GM19395 (cell line): Measurements from ENCODE around the gene FGF21.
"Not testable (repeated sequence)": the region's sequence is repeated elsewhere in the genome, so short reads cannot be mapped to it uniquely, and the experiment has no call there.

Experiments
- ATAC-seq: cut with Tn5 transposase; IDR thresholded peaks from one replicate; pipeline ENCODE4 v1.9.1; 2021; ENCODE audit warnings: mild to moderate bottlenecking, moderate library complexity; ENCODE audit not compliant: unreplicated experiment

FGF21 gene

GRCh38 chr19:48751845-48752495 is 3.4 kb upstream of the FGF21 start:
- ATAC-seq = no peak

DNA sequence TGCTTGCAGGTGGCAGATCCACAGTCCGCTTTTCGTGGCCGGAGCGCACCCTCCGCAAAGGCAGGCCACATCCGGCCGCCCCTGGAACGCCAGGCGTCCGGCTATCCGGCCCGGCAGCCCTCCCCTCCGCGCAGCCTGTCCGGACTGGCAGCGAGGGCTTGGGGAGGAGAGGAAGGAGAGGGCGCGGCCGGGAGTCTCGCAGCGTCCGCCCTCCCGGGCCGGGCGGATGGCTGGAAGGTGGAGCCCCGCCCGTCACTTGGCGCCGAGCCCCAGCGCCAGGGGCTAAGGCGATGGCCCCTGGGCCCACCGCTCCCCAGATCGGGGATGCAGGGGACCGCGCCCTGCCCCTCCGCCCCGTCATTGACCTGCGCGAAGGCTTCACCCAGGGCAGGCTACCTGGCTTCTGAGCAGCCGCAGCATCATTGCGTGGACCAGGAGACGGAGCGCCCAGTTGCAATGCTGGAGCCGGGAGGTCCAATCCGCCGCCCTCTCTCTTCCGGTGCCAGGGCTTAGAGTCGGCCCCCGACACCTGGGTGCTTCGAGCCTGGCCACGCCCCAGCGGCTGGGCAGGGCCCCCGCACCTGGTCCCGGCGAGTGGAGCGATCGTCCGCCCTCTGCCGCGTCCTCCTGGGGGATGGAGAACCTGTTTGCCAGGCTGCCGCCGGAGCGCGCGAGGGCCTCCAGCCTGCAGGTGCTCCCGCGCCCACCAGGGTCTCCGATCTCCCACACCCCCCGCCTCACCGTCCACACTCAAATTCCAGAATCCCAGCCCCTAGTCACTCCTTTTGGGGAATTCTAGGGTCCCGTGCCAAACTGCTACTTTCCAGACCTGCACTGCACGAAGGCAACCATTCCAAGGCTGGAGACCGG is 2.6 kb upstream of the FGF21 start, which contains the start of gene FUT1:
Gene FUT1, minus strand, starts transcription at position 146 of the 870 bp plus-strand sequence. CDS start 1,360 bp downstream, outside the sequence.
- no peak for ATAC-seq

DNA sequence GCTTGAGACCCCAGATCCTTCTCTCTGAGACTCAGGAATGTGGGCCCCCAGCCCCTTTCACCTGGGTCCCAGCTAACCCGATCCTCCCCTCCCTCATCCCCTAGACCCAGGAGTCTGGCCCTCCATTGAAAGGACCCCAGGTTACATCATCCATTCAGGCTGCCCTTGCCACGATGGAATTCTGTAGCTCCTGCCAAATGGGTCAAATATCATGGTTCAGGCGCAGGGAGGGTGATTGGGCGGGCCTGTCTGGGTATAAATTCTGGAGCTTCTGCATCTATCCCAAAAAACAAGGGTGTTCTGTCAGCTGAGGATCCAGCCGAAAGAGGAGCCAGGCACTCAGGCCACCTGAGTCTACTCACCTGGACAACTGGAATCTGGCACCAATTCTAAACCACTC is 463 bp downstream of the FGF21 start:
- no peak for ATAC-seq

GRCh38 chr19:48756212-48756611 is 888 bp downstream of the FGF21 start:
- no peak for ATAC-seq

GRCh38 chr19:48756686-48757085 is 1.4 kb downstream of the FGF21 start:
- no peak for ATAC-seq

- no peak for ATAC-seq
These were observed 1.9 kb downstream of the FGF21 start for GRCh38 chr19:48757089-48757675.

- ATAC-seq = no peak
These were observed 2.4 kb downstream of the FGF21 start for GRCh38 chr19:48757741-48758144.

GRCh38 chr19:48760504-48761205 is 5.3 kb downstream of the FGF21 start:
- ATAC-seq = no peak

DNA sequence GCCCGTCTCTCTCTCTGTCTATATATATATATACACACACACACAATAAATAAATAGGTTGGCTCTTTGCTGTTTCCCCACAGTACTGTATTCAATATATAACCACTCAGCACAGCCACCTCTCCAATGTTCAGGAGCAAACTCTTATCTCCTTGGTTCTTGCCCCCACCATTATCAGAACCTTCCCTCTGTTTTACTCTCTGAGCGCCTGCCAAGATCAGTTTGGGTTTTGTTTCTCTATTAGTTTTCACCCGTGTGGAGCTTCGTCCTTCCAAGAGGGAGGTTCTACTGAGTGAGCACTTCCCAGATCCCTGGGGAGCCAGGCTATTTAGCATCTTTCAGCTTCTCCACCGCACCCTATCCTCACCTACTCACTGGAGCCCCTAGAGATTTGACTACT is 10.5 kb downstream of the FGF21 start:
- ATAC-seq = not testable (repeated sequence)

GRCh38 chr19:48768171-48768753 is 12.9 kb downstream of the FGF21 start:
- ATAC-seq = not testable (repeated sequence)

DNA sequence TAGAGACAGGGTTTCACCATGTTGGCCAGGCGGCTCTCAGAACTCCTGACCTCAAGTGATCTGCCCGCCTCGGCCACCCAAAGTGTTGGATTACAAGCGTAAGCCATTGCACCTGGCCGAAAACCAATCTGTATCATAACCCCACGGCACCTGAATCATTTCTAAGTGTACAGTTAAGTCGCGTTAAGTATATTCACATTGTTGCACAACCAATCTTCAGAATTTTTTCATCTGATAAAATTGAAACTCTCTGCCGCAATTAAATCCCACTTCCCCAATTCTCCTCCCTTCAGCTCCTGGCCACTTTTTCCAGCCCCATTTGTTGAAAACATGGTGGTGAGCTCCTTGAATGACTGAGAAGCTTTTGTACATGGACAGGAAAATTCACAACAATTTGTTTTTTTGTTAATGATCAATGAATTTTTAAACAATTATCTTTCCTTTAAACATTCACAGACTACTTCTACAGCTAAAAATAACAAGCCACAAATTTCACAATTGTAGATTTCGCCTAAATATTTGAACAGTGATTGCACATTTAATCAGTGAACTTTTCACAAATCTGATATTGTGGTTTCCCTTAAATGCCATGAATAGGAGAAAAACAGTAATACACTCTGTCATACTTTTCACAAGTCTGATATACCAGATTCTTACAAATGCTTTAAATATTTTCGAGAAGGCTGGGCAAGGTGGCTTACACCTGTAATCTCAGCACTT is 13.8 kb downstream of the FGF21 start:
- no peak for ATAC-seq

- ATAC-seq = no peak
These were observed 14.9 kb downstream of the FGF21 start for GRCh38 chr19:48770266-48770665.

DNA sequence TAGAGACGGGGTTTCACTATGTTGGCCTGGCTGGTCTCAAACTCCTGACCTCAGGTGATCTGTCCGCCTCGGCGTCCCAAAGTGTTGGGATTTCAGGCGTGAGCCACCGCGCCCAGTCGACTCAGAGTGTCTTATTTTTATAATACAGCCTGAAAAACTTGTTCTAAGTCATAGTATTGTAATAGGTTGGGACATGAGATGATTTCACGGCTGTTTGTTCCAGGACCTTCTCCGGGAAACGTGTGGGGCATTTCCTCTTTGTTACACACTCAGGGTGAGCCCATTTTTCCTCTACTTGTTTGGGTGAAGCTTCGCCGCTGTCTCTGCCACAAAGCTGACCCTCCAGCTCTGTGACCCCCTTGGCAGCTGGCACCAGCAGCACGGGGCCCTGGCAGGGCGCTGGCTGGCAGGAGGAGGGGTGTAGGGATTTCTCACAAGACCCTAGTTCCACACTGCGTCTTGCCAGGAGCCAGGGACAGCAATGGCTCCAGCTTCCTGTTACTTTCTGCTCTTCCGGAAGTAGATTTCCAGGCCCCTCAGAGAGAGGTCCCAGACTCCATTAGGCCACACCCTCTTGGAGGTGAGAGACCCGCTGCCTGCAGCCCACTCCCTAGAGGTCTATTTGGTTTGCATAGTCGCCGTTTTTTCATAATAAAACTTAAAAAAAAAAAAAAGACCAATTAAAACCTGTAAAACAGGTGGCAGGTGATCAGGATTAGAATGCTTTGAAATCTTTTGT is 15.6 kb downstream of the FGF21 start:
- no peak for ATAC-seq

DNA sequence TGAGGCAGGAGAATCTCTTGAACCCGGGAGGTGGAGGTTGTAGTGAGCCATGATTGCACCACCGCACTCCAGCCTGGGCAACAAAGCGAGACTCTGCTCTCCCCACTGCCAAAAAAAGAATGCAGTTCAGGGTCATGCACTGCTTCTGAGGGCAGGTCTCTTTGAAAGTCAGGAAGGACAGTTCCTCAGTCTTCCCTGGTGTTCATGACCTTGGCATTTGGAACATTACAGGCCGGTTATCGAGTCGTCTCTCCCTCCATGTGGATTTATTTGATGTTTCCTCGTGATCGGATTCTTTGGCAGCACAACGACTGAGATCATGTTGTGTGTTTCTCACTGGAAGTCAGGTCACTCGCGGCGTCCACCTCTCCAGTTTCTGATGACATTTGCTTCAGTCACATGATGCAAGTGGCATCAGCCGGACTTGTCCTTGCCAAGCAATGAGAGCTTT is 17.2 kb downstream of the FGF21 start:
- no peak for ATAC-seq

DNA sequence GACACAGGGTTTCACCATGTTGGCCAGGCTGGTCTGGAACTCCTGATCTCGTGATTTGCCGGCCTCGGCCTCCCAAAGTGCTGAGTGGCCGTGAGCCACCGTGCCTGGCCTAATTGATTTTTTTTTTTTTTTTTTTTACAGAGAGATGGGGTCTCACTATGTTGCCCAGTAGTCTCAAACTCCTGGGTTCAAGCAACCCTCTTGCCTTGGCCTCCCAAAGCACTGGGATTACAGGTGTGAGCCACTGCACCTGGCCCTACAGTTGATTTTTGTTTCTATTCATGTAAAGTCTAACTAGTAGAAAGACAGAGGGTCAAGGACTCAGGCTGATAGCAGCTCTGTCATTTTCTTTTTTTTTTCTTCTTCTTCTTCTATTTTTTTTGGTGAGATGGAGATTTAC is 21.8 kb downstream of the FGF21 start:
- no peak for ATAC-seq

- no peak for ATAC-seq
These were observed 22.4 kb downstream of the FGF21 start for GRCh38 chr19:48777720-48778119.

GRCh38 chr19:48779636-48780035 is 24.3 kb downstream of the FGF21 start:
- ATAC-seq = no peak

DNA sequence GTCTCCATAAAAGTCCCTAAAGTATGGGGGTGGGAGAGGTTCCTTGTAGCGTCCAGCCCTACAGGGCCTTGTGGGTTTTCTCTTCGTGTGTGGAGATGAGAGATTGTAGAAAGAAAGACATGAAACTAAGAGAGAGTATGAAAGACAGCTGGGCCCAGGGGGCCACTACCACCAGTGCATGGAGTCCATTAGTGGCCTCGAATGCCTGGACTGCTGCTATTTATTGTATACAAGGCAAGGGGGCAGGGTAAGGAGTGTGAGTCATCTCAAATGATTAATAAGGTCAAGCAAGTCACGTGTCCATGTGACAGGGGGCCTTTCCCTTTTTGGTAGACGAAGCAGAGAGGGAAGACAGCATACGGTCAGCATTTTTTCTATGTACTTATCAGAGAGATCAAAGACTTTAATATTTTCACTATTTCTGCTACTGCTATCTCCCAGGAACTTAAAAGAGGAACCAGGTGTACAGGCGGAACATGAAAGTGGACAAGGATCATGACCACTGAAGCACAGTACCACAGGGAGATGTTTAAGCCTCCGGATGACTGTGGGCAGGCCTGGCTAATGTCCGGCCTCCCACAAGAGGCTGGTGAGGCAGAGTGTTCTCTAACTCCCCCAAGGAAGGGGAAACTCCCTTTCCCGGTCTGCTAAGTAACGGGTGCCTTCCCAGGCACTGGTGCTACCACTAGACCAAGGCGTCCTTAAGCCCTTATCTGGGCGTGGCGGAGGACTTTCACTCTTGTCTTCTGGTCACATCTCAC is 25.5 kb downstream of the FGF21 start:
- ATAC-seq = no peak

DNA sequence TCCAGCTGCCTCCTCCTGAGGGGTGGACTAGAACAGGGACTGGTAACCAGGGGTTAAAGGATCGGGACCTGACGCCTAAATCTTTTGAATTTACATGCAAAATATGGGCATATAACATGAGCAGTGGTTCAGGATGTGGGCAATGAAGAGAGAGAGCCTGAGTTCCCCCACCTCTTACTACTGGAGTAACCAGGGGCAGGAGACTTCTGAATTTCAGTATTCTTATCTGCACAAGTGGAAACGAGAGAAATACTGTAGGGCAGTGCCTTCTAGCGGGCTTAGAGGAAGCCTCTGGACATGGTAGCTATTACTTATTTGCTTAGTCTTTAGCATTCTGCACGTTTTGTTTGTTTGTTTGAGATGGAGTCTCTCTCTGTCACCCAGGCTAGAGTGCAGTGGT is 29.2 kb downstream of the FGF21 start:
- no peak for ATAC-seq
